DMS153 treated with DMSO at 0.1 percent for 48 hours (cell line): Measurements from ENCODE around the gene FCHSD1.
A peak's percentile ranks its signal among the peaks of the same experiment; 100 is the strongest.

Source experiments
- DNase-seq: peaks from one replicate; lab custom pipeline; 2025; ENCODE audit not compliant: unreplicated experiment; lab: John Stamatoyannopoulos, UW

Gene FCHSD1

GRCh38 chr5:141650851-141651727, at the start of gene FCHSD1:
Gene FCHSD1 (minus strand): TSS chr5:141651418. CDS start chr5:141651368, 50 bp downstream.
- DNase-seq = peak; percentile 20

- no peak for DNase-seq
Measured at GRCh38 chr5:141697586-141697985, 46.4 kb upstream of the FCHSD1 start.

GRCh38 chr5:141696431-141696830, 45.2 kb upstream of the FCHSD1 start:
- no peak for DNase-seq

- DNase-seq = peak; percentile 27
Measured at GRCh38 chr5:141695627-141696215, 44.5 kb upstream of the FCHSD1 start.

- DNase-seq = no peak
Measured at GRCh38 chr5:141694479-141694878, 43.3 kb upstream of the FCHSD1 start.

GRCh38 chr5:141692919-141693725, 41.9 kb upstream of the FCHSD1 start:
- no peak for DNase-seq

GRCh38 chr5:141692533-141692888, 41.3 kb upstream of the FCHSD1 start:
- DNase-seq = no peak

GRCh38 chr5:141691867-141692532, 40.8 kb upstream of the FCHSD1 start:
- DNase-seq = peak; percentile 8

GRCh38 chr5:141691286-141691866, 40.2 kb upstream of the FCHSD1 start:
- DNase-seq = no peak

- no peak for DNase-seq
Measured at GRCh38 chr5:141686648-141687416, 35.6 kb upstream of the FCHSD1 start.

- DNase-seq = no peak
Measured at GRCh38 chr5:141685591-141685990, 34.4 kb upstream of the FCHSD1 start.

- no peak for DNase-seq
Measured at GRCh38 chr5:141683596-141684141, 32.5 kb upstream of the FCHSD1 start.

- DNase-seq = no peak
Measured at GRCh38 chr5:141681695-141682641, 30.8 kb upstream of the FCHSD1 start, which contains the start of gene ARAP3. Gene ARAP3 (minus strand): TSS chr5:141682230. CDS start chr5:141680486, 1,744 bp downstream.

- DNase-seq = no peak
Measured at GRCh38 chr5:141681295-141681694, 30.1 kb upstream of the FCHSD1 start.

- DNase-seq = peak; percentile 10
Measured at GRCh38 chr5:141680751-141681201, 29.6 kb upstream of the FCHSD1 start.

GRCh38 chr5:141680178-141680577, 29.0 kb upstream of the FCHSD1 start:
- no peak for DNase-seq

GRCh38 chr5:141677415-141677814, 26.2 kb upstream of the FCHSD1 start:
- no peak for DNase-seq

GRCh38 chr5:141675672-141676071, 24.5 kb upstream of the FCHSD1 start:
- no peak for DNase-seq
